Left colon (tissue), 2 donors: ENCODE data around the gene INHBB. TPM values are rescaled to one million over a fixed set of nuclear protein-coding genes. Genes with fewer than 3 reads are reported as not detected.
A peak's percentile ranks its signal among the peaks of the same experiment; 100 is the strongest.

Experiments used
- ATAC-seq: fragments of 200-7000 bp; cut with Tn5 transposase; one replicate; pipeline ENCODE4 v1.9.1; 2020; ENCODE audit warnings: mild to moderate bottlenecking, moderate library complexity
- DNase-seq, 2 donors: peaks; one replicate each; pipeline ENCODE4 v3.0.0-alpha.2; 2020
- intact Hi-C, 2 donors: fragments of 100-400 bp; cut with DNase I in 1 of 2; cut with micrococcal nuclease in 1 of 2; formaldehyde crosslinking; loops; one replicate each; pipeline versions ENCODE4 v1.11.2 to v1.14.0; 2022; cut with DNase I, micrococcal nuclease
- total RNA-seq, 2 donors: library from RNA; stranded (reverse); fragmentation: NEBNext Ultra II Directional; extraction: Animal tissue kit (Norgen Biotek cat#: 25700); gene quantifications; one replicate each; pipeline ENCODE4 v1.2.1, GENCODE V29; 2021
- donor health status: DM: no; HTN: no; CAD: no.
- donor health status: DM: yes; HTN: yes; CAD: no.

The INHBB gene
- total RNA-seq, 2 donors from 2014 or later, result 0.47 to 0.98 TPM

GRCh38 chr2:120398996-120399888 lies 53.3 kb downstream of the INHBB start:
- intact Hi-C loops, result no loop called here
- peak; percentile 80 for ATAC-seq
- peak in 1 of 2 donors; percentile 14 for DNase-seq

GRCh38 chr2:120399889-120400240 lies 53.9 kb downstream of the INHBB start:
- ATAC-seq, result no peak
- intact Hi-C loops, result no loop called here
- DNase-seq, result no peak

GRCh38 chr2:120400551-120400950 lies 54.6 kb downstream of the INHBB start:
- ATAC-seq (no peak), DNase-seq (no peak)
- intact Hi-C loops, result no loop called here

Other genes with a start within 250 kb of the INHBB start
- gene TMEM185B, start 122.7 kb upstream of the INHBB start, total RNA-seq, result 10 to 100 TPM; 12.1 to 12.5 TPM
- 10 to 100 TPM; 81.9 to 92.1 TPM for gene RALB, start 93.3 kb upstream of the INHBB start, total RNA-seq